HepG2 (cell line): ENCODE measurements around the gene AHRR. TPM values are rescaled to one million over a fixed set of nuclear protein-coding genes. Genes with fewer than 3 reads are reported as not detected.

ENCODE experiments used
- ATAC-seq: fragments of 200-7000 bp; cut with Tn5 transposase; 3 replicates; pipeline ENCODE4 v1.9.1; 2020; ENCODE audit warnings: mild to moderate bottlenecking, moderate library complexity
- BruUV-seq: library from RNA; stranded (reverse); fragments of 400-500 nt; replicated peaks from 2 replicates; lab custom pipeline; 2021; lab: Mats Ljungman, UMichigan
- CTCF ChIA-PET: fragments of 300-600 bp; formaldehyde crosslinking; extraction: SDS; loops from one replicate; lab custom pipeline; 2021; ENCODE audit warnings: low total read pairs, inconsistent platforms, low intra/inter-chr PET ratio; lab: Yijun Ruan, JAX
- POLR2A ChIA-PET: fragments of 350-600 bp; sonication (Branson Sonifier 250); formaldehyde crosslinking; loops from one replicate; lab custom pipeline; 2020; ENCODE audit warnings: antibody characterized with exemption, inconsistent platforms; lab: Yijun Ruan, JAX
- DNase-seq: peaks from one replicate; pipeline ENCODE4 v3.0.0-alpha.2; 2015; ENCODE audit warnings: low spot score
- FAIRE-seq: peaks from 3 replicates; lab custom pipeline; 2011; peaks lifted over from hg19 to GRCh38; lab: Jason Lieb, UNC
- H2AFZ ChIP-seq: one replicate; pipeline ENCODE4 v1.6.1; 2011; ENCODE audit warnings: low read length, inconsistent platforms
- H3K27ac ChIP-seq: fragments of 300-600 bp; 3 replicates; pipeline ENCODE4 v1.8.0; 2011; ENCODE audit warnings: mixed run types, mild to moderate bottlenecking, mixed read lengths, low read length, inconsistent platforms; ENCODE audit not compliant: insufficient read depth; ENCODE audit errors: extremely low read length
- H3K27me3 ChIP-seq, 2 experiments: fragments of 200-600 bp in 1 of 2; 2 replicates in 1 of 2; 3 replicates in 1 of 2; pipeline versions ENCODE4 v1.6.0 to v1.8.0; 2011; ENCODE audit warnings: low read length in 2 of 2, mild to moderate bottlenecking in 2 of 2, moderate library complexity in 2 of 2, inconsistent platforms in 1 of 2; ENCODE audit not compliant: insufficient read depth in 2 of 2, control insufficient read depth in 1 of 2
- H3K36me3 ChIP-seq, 2 experiments: fragments of 200-600 bp in 1 of 2; replicated peaks in 1 of 2; 2 replicates in 1 of 2; 3 replicates in 1 of 2; pipeline versions ENCODE4 v1.5.1 to v1.8.0; 2011; ENCODE audit warnings: low read length in 2 of 2, inconsistent platforms in 1 of 2; ENCODE audit not compliant: insufficient read depth in 2 of 2, control insufficient read depth in 1 of 2
- H3K4me1 ChIP-seq: 2 replicates; pipeline ENCODE4 v1.5.1; 2012; ENCODE audit warnings: low read length, inconsistent platforms; ENCODE audit not compliant: insufficient read depth
- H3K4me2 ChIP-seq: 2 replicates; pipeline ENCODE4 v1.6.0; 2011; ENCODE audit warnings: low read depth, low read length, inconsistent platforms
- H3K4me3 ChIP-seq, 3 experiments: fragments of 200-600 bp in 1 of 3; sonication (generic), shearing (Covaris generic) in 1 of 3; replicated peaks in 1 of 3; 2 replicates each; pipeline ENCODE4 v1.5.1; 2011 to 2016; ENCODE audit warnings: low read length in 3 of 3, inconsistent platforms in 2 of 3, low read depth in 2 of 3, mild to moderate bottlenecking in 2 of 3, control low read depth in 1 of 3, mixed read lengths in 1 of 3; ENCODE audit not compliant: insufficient read depth in 1 of 3
- H3K79me2 ChIP-seq: one replicate; pipeline ENCODE4 v1.6.1; 2011; ENCODE audit warnings: low read length, inconsistent platforms; ENCODE audit not compliant: insufficient read depth
- H3K9ac ChIP-seq: 2 replicates; pipeline ENCODE4 v1.6.0; 2011; ENCODE audit warnings: mild to moderate bottlenecking, low read depth, low read length, inconsistent platforms; ENCODE audit not compliant: insufficient read depth
- H3K9me3 ChIP-seq: 2 replicates; pipeline ENCODE4 v1.5.1; 2012; ENCODE audit warnings: mild to moderate bottlenecking, low read length
- H4K20me1 ChIP-seq: 2 replicates; pipeline ENCODE4 v1.6.0; 2011; ENCODE audit warnings: inconsistent platforms, mild to moderate bottlenecking, low read length, moderate library complexity; ENCODE audit not compliant: insufficient read depth
- CBFB ChIP-seq: sonication (generic); formaldehyde crosslinking; IDR thresholded peaks from 2 replicates; pipeline ENCODE4 v1.4.0; 2020; ENCODE audit warnings: missing genetic modification reagents
- NCOA5 ChIP-seq: sonication (generic); formaldehyde crosslinking; IDR thresholded peaks from 2 replicates; pipeline ENCODE4 v1.4.0; 2020; ENCODE audit warnings: missing genetic modification reagents
- PHF21A ChIP-seq: sonication (generic); formaldehyde crosslinking; IDR thresholded peaks from 2 replicates; pipeline ENCODE4 v1.5.0; 2020; ENCODE audit warnings: mild to moderate bottlenecking, missing genetic modification reagents
- SOX13 ChIP-seq, 3 experiments: fragments of 450-650 bp in 1 of 3; sonication (generic) in 1 of 3; formaldehyde crosslinking in 1 of 3; IDR thresholded peaks in 2 of 3; conservative IDR thresholded peaks in 1 of 3; 2 replicates each; pipeline versions ENCODE4 v1.5.0 to v1.6.1; 2016 to 2020; ENCODE audit warnings: antibody characterized with exemption in 1 of 3, mild to moderate bottlenecking in 1 of 3, missing compliant biosample characterization in 1 of 3, missing genetic modification reagents in 1 of 3, moderate library complexity in 1 of 3
- ZNF33A ChIP-seq: sonication (generic); formaldehyde crosslinking; IDR thresholded peaks from 2 replicates; pipeline ENCODE4 v1.5.1; 2020; ENCODE audit warnings: missing genetic modification reagents, mild to moderate bottlenecking, moderate library complexity, borderline replicate concordance
- WGBS: methylation state at CpG from one replicate; pipeline ENCODE4 v1.1.6; 2017; ENCODE audit warnings: low lambda C conversion rate; 5-methylcytosine and 5-hydroxymethylcytosine counted together
- in situ Hi-C: cut with HindIII; loops from 2 replicates; pipeline ENCODE4 v1.10.0; 2017; ENCODE audit warnings: low pct_unique_long_range_greater_than_20kb; ENCODE audit not compliant: extremely low pct_ligation_motif_present
- intact Hi-C: fragments of 100-400 bp; cut with micrococcal nuclease; formaldehyde crosslinking; loops from one replicate; pipeline ENCODE4 v1.10.0; 2022; ENCODE audit not compliant: unreplicated experiment
- polyA plus RNA-seq, 8 experiments: library from polyadenylated mRNA; depleted of rRNA in 3 of 8; stranded (reverse) in 7 of 8; unstranded in 1 of 8; fragments of >200 nt; fragmentation: Illumina TruSeq in 4 of 8; extraction: Trizol in 4 of 8; gene quantifications; 2 replicates each; pipeline versions ENCODE4 v1.2.1 to v1.2.3, GENCODE V29; 2011 to 2016; ENCODE audit warnings: low read depth in 4 of 8, missing spikeins in 1 of 8, mixed read lengths in 1 of 8; ENCODE audit not compliant: insufficient read depth in 1 of 8
- total RNA-seq, 5 experiments: library from RNA; depleted of rRNA; stranded (reverse); fragments of >200 nt; fragmentation: Illumina TruSeq; extraction: Trizol; gene quantifications; 2 replicates each; pipeline ENCODE4 v1.2.3, GENCODE V29; 2016; ENCODE audit warnings: low read depth in 1 of 5
- TF ChIP-seq, protein P1 (sequence below): sonication (generic); formaldehyde crosslinking; conservative IDR thresholded peaks from 2 replicates; pipeline ENCODE4 v1.4.0; 2020; ENCODE audit warnings: missing genetic modification reagents
- TF ChIP-seq, protein P2 (sequence below): sonication (generic); formaldehyde crosslinking; IDR thresholded peaks from 2 replicates; pipeline ENCODE4 v1.4.0; 2020; ENCODE audit warnings: missing genetic modification reagents; ENCODE audit errors: not compliant biosample characterization
- TF ChIP-seq, protein P3 (sequence below): IDR thresholded peaks from 2 replicates; pipeline ENCODE4 v1.6.1; 2016; ENCODE audit warnings: low read depth, control low read depth
- TF ChIP-seq, protein P4 (sequence below): sonication (generic); formaldehyde crosslinking; IDR thresholded peaks from 2 replicates; pipeline ENCODE4 v1.4.0; 2020; ENCODE audit warnings: missing genetic modification reagents, mild to moderate bottlenecking, borderline replicate concordance

Gene AHRR
- total and polyA plus RNA-seq, 2 of the 13 experiments (the other 11 are each of a cell fraction or from before 2014, with no cell fraction given), result 0.28 to 0.35 TPM

DNA sequence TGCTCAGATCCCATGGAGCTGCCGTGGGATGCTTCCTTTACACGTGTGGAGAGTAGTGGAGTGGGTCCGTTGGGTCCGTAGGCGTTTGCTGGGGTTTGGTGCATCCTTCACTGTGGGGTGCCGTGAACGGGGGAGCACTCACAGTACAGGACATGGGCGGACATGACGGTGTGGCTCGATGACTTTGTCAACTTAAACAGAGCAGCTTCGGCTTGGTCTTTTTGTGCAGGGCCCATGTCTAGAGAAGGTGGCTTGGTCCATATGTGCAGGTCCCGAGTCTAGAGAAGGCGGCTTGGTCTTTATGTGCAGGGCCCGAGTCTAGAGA, 95.1 kb downstream of the AHRR start:
- no peak overlapping the region for H3K27ac ChIP-seq
- in situ Hi-C loops, result no loop called here
- ChIA-PET CTCF (no interaction called here), POLR2A (no interaction called here)
- intact Hi-C loops, result no loop called here
- no peak overlapping the region for H3K9ac ChIP-seq
- peaks cover 11% of the 10 kb centered on the region for H3K4me1 ChIP-seq
- H4K20me1 ChIP-seq, result no peaks in the 10 kb centered on the region
- FAIRE-seq (no peak), ATAC-seq (no peak), DNase-seq (no peak)
- H3K9me3 ChIP-seq, result no peaks in the 10 kb centered on the region
- H3K36me3 ChIP-seq, result no peaks in the 10 kb centered on the region
- no peak overlapping the region for H3K4me3 ChIP-seq
- H3K27me3 ChIP-seq, result no peaks in the 10 kb centered on the region
- H2AFZ ChIP-seq, result no peak overlapping the region
- no TSS peak for BruUV-seq
- H3K79me2 ChIP-seq, result no peaks in the 10 kb centered on the region
- TF ChIP-seq, protein P1, sequence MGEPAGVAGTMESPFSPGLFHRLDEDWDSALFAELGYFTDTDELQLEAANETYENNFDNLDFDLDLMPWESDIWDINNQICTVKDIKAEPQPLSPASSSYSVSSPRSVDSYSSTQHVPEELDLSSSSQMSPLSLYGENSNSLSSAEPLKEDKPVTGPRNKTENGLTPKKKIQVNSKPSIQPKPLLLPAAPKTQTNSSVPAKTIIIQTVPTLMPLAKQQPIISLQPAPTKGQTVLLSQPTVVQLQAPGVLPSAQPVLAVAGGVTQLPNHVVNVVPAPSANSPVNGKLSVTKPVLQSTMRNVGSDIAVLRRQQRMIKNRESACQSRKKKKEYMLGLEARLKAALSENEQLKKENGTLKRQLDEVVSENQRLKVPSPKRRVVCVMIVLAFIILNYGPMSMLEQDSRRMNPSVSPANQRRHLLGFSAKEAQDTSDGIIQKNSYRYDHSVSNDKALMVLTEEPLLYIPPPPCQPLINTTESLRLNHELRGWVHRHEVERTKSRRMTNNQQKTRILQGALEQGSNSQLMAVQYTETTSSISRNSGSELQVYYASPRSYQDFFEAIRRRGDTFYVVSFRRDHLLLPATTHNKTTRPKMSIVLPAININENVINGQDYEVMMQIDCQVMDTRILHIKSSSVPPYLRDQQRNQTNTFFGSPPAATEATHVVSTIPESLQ, result no peak
- no peak for TF ChIP-seq CBFB (CRISPR knock-in tag)
- TF ChIP-seq SOX13 (IDR thresholded peaks at IDR 0.05), result no peak
- TF ChIP-seq SOX13 (CRISPR knock-in tag; conservative IDR thresholded peaks at IDR 0.05 in 1 of 2, IDR thresholded peaks at IDR 0.05 in 1 of 2), result no peak
- no peak for TF ChIP-seq ZNF33A (CRISPR knock-in tag)
- TF ChIP-seq PHF21A (CRISPR knock-in tag), result no peak
- TF ChIP-seq, protein P2, sequence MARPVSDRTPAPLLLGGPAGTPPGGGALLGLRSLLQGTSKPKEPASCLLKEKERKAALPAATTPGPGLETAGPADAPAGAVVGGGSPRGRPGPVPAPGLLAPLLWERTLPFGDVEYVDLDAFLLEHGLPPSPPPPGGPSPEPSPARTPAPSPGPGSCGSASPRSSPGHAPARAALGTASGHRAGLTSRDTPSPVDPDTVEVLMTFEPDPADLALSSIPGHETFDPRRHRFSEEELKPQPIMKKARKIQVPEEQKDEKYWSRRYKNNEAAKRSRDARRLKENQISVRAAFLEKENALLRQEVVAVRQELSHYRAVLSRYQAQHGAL (CRISPR knock-in tag), result no peak
- TF ChIP-seq, protein P3, sequence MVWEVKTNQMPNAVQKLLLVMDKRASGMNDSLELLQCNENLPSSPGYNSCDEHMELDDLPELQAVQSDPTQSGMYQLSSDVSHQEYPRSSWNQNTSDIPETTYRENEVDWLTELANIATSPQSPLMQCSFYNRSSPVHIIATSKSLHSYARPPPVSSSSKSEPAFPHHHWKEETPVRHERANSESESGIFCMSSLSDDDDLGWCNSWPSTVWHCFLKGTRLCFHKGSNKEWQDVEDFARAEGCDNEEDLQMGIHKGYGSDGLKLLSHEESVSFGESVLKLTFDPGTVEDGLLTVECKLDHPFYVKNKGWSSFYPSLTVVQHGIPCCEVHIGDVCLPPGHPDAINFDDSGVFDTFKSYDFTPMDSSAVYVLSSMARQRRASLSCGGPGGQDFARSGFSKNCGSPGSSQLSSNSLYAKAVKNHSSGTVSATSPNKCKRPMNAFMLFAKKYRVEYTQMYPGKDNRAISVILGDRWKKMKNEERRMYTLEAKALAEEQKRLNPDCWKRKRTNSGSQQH (CRISPR knock-in tag), result no peak
- TF ChIP-seq, protein P4, sequence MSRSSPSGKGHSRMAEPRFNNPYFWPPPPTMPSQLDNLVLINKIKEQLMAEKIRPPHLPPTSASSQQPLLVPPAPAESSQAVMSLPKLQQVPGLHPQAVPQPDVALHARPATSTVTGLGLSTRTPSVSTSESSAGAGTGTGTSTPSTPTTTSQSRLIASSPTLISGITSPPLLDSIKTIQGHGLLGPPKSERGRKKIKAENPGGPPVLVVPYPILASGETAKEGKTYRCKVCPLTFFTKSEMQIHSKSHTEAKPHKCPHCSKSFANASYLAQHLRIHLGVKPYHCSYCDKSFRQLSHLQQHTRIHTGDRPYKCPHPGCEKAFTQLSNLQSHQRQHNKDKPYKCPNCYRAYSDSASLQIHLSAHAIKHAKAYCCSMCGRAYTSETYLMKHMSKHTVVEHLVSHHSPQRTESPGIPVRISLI (CRISPR knock-in tag), result no peak
- no peak for TF ChIP-seq NCOA5 (CRISPR knock-in tag)
- H3K4me2 ChIP-seq, result no peak overlapping the region
- 98% methylated on average over 14 of the region's 14 CpGs for whole genome bisulfite sequencing
